NT2/D1 (cell line): Measurements from ENCODE around the gene CARMIL1.

Experiments used
- SUZ12 ChIP-seq: IDR thresholded peaks from 2 replicates; pipeline ENCODE4 v1.6.1; 2011; ENCODE audit not compliant: insufficient read length, insufficient read depth; ENCODE audit errors: extremely low read depth
- ZNF274 ChIP-seq: IDR thresholded peaks from 2 replicates; pipeline ENCODE4 v1.6.1; 2011; ENCODE audit warnings: mild to moderate bottlenecking, low read depth, low read length

DNA sequence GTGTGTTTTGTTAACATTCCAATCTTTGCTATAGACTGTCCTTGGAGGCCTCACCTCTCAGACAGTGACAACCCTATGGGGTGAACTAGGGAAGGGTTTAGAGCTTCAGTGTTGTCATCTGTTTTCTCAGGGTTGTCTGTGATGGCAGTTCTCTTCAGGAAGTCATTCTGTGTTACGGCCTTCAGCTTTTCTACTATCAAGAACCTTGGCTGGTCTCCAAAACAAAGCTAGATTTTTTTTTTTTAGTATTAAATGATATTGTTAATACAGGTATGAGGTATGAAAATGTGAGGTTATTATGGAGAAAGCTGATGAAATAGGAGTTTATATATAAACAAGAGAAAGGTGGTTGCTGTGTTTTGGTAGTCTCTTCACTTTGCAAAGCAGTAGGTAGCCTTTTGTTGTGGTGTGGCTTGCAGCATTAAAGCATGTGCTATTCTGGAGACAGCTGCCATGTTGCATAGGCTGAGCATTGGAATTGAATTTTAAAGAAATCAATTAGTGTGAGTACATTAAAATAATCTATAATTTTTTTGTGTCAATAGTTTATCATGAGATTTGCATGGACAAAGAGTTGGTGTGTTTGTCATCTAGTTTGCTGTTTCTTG lies 162.6 kb downstream of the CARMIL1 start:
- TF ChIP-seq SUZ12 (no peak), ZNF274 (no peak)
